ENCODE results near the gene POLL.

The POLL gene

DNA sequence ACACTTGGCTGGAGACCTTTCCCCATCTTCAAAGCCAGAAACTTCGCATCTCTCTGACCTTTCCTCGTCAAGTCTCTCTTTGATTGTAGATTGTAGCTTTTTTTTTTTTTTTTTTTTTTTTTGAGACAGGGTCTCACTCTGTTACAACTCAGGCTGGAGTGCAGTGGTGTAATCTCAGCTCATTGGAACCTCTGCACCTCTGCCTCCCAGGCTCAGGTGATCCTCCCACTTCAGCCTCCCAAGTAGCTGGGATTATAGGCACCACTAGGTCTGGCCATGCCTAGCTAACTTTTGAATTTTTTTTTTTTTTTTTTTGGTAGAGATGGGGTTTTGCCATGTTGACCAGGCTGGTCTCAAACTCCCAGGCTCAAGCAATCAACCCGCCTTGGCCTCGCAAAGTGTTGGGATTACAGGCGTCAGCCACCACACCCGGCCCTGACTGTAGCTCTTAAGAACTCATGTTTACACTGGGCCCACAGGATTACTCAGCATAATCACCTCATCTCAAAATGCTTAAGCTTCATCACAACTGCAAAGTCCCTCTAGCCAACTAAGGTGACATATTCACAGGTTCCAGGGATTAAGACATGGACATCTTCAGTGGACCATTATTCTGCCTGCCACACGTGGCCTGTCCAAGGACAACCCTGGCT lies 11.7 kb downstream of the POLL start:
- H3K4me3 ChIP-seq = no peak overlapping the region

DNA sequence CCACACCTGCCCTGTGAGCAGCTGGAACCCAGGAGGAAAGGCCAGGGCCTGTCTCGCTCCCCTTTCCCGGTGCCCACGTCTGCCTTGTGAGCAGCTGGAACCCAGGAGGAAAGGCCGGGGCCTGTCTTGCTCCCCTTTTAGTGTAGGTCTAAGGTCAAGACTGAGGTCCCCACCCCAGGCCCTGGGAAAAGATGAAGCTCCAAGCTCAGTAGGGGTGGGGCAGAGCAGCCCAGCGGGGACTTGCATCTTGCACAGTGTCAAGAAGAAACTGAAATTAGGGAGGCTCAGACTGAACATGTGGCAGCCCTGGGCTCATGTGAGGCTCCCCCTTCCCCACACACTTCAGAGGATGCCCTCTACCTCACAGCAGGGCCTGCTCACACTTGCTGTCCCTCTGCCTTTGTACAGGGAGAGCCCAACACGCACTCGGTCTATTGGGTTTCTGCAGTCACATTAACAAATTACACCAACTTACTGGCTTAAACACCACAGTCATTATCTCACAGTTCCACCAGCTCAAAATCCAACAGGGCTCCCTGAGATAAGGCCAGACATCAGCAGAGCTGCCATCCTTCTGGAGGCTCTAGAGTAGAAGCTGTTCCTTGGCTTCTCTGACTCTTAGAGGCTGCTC lies 12.4 kb downstream of the POLL start:
- Histone ChIP-seq H3K27ac (no peak overlapping the region), H3K4me3 (no peak overlapping the region)

More for the DNA sequence above, 11.7 kb downstream of the POLL start:
- no peak overlapping the region for H3K27ac ChIP-seq

DNA sequence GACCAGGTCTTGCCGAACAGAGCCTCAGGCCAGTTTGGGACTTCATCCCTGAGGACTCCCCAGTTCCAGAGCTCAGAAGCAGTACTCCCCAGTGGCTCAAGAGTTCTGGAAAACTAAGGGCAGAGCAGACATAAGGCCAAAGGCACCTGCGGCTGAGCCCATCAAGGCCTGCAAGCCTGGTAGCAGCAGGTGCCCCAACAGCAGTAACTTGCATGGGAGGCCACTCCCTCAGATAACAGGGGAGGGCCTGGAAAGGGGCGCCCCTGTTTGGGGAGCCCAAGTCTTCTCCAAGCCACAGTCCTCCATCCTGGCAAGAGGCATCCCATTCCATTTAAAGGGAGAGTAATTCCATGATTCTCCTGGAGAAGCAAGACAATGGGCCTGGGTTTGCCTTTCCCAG lies 13.0 kb downstream of the POLL start:
- Histone ChIP-seq H3K27ac (no peak overlapping the region), H3K4me3 (no peak overlapping the region)

DNA sequence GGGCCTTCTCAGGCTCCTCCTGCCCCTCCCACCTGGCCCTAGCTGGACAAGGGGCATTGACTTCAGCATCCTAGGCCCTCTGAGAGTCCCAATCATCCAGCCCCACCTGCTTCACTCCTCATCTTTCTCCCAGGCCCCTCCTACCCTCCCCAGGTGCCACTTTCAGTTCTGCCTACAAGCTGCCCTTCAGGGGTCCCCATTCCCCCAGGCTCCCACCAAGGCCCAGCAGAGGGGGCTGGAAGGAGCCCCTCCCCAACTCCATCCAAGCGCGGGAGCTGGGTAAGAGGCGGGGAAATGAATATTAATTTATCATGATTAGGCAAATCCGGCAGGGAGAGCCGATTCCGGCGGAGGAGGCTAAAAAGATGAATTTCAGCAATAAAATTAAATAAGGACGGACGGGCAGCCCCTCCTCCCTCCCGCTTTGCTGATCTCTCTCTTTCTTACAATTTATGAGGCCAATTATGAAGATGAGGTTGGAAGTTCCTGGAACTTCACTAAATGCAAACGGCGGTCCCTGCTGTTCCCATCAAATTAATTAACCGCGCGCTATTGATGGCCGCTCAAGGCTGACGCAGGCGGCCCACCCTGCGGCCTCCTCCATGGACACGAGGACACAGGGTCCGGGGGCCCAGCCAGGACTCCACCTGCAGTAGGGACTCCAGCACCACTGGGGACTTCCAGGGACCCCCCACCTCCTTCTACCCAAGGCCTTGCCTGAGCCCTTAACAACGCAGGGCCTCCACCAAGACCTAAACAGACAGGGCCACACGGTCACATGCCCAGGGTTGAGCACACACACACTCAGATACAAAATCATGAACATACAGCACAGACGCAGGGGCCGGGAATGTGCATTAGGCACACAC lies 13.9 kb downstream of the POLL start:
- H3K27ac ChIP-seq = no peak overlapping the region
- H3K4me3 ChIP-seq = no peak overlapping the region

DNA sequence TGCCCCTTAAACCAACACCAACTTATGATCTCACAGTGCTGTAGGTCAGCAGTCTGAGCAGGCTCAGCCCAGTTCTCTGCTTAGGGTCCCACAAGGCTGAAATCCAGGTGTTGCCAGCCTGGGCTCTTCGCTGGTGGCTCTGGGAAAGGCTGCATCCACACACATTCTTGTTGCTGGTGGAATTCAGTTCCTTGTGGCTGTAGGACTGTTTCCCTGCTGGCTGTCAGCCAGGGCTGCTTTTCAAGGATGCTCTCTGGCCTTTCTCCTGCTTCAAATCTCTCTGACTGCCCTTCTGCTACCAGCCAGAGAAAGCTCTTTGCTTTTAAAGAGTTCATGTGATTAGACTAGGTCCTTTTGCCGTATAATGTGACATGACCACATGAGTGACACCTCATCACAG lies 15.3 kb downstream of the POLL start:
- no peak overlapping the region for H3K27ac ChIP-seq
- no peak overlapping the region for H3K4me3 ChIP-seq

DNA sequence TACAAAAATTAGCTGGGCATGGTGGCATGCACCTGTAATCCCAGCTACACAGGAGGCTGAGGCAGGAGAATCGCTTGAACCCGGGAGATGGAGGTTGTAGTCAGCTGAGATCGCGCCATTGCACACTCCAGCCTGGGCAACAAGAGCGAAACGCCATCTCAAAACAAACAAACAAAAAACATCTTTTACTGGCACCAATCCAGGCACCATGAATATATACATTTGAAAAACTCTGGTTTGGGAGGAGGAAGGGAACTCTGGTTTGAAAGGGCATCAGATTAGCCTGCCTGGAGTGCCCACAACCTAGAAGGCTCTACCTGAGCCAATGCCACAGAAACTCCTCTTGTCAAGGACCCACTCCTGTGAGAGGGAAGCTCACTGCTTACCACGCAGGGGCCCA lies 15.9 kb downstream of the POLL start:
- H3K4me3 ChIP-seq = no peak overlapping the region
- no peak overlapping the region for H3K27ac ChIP-seq

DNA sequence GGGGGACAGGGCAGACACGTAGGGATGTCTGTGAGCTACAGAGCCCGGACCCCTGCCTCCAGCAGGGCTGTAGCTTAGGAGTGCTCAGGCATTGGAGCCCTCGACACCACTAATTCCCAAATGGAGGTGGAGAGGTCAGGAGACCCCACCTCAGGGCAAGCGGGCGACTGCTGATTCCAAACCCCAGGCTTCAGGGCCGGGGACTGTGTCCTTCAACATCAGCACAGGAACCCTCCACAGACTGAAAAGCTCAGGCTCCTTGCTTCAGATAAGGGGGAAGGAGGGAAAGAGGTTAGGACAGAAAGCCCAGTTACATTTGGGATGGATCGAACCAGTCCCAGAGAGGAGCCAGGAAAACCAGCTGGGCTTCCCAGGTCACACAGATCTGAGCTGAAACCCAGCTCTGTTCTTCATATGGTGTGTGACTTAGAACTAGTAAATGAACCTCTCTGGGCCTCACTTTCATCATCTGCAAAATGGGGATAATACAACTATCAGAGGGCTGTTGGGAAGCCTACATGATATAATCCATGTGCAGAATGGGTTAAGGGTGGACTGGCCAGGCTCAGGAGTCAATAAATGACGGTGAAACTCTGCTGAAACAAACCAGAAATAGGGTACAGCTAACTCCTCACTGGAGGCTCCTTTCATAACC lies 16.7 kb downstream of the POLL start:
- H3K4me3 ChIP-seq = no peak overlapping the region

DNA sequence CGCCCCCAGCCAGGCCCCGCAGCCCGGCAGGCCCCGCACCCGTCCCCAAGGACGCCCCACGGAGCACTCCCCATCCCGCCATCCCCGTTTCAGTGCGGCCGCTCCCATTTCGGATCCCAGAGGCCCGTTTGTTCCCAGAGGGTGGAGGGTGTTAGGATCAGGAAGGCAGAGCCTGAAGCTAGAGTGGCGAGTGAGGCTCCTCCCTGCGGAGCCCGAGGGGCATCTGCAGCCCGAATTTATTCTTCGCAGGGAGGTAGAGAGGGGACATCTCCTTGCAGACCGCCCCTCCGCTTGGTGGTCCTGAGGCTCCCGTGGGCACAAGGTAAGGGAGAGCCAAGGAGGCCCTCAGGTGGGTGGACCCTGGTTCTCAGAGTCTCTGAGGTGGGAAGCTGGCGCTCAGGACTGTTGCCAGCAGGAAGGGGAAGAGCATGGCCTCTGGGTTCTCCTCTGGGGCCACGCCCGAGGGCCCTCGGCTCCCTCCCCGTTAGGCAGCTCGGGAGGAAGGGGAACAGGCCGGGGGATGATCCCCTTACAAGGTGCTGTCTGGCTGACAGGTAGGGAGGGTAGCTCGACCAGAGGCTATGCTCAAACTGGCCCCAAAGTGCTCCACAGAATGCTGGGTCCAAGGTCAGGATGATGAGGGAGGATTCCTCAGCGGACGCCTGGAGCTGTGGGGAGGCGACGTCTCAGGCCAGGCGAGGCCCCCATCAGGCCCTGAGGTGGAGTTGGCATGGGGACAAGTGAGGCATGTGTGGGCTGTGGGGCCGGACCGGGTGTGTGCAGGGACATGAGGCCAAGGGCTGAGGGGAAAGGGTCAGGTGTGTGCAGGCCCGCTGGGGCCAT lies 17.4 kb downstream of the POLL start:
- H3K4me3 ChIP-seq = peak overlapping the region; percentile 31 to 58 (median 49)
- H3K27ac ChIP-seq = peak overlapping the region in 9 of 21 experiments; percentile 10 to 69 (median 45)

More for the DNA sequence above, 16.7 kb downstream of the POLL start:
- H3K27ac ChIP-seq = no peak overlapping the region

DNA sequence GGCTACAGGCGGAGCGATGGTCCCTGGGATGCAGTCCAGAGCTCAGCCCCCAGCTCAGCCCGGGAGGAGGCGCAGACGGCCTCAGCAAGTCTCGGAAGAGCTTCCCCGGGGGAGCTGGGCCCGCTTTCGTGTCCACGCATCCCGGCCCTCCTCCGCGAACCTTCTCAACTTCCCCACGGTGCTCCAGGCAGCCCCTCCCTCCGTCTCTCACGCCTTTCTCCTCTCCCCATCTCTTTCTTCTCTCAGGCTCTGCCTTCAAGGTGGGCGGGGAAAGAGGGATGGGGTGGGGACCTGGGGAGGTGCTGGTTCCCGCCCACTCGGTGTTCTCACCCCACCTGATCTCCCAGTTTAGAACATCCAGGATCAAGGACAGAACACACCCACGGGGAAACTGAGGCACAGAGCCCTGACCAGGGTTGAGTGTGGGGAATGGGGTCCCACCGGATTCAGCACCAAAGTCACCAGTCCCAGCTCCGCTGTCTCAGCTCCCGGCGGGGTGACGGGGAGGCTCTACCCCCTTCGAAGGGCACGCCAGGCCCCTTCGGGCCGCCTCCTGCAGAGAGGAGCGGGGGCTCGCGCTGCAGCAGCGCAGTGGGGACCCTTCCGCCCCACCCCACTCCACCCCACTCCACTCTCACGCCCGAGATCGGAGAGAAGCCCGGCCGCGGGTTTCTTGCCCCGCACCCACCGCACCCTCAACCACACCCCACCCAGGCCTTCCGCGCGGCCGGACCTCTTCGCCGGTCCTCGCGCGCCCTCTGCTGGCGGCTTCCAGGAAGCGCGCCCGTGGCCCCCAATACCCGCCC lies 18.2 kb downstream of the POLL start:
- H3K27ac ChIP-seq = peak overlapping the region in 9 of 21 experiments; percentile 10 to 69 (median 41)
- peak overlapping the region; percentile 31 to 58 (median 49) for H3K4me3 ChIP-seq

DNA sequence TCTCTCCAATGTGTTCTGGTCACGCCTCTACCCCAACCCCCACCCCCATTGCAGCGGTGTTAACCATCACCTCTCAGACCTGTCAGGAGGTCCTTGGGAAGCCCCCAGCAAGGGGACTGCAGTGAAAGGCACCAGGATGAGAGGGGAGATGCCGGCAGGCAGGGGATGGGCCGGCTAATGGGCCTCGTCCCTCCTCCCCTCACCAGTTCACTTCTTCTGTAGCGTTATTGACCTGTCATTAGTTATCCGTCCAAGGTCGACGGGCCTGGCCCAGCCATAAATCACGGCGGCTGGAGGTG lies 18.8 kb downstream of the POLL start:
- no peak overlapping the region for H3K27ac ChIP-seq
- peak overlapping the region in 3 of 7 experiments; percentile 49 to 58 (median 50) for H3K4me3 ChIP-seq

DNA sequence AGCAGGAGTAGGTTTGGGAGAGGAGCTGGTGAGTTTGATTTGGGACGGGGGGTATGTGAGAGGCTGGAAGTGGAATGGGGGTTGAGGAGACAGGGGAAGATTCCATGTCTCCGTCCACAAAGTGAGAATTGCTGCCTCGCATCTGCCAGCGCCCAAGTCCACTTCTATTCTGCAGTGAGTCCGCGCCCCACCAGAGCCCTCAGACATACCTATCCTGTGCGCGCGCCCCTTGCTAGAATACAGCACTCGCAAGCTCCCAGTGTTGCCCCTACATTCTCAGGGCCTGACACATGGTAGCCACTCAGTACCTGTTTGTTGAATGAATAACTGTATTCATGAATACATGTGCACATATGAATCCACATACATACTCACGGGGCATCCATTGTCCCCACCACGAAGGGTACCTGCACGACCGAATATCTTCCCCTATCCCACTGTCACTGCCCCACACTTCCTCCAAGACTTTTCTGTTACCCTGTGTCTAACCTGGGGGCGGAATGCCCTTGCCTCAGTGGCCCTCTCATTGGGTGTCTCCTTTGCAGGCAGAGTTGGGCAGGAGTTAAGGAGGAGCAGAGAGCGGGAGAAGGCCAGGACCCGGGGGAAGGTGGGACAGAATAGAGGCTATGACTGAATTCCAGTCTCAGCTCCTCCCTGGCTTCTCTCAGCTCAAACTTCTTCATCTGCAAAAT lies 19.9 kb downstream of the POLL start:
- Histone ChIP-seq H3K4me3 (no peak overlapping the region), H3K27ac (no peak overlapping the region)

DNA sequence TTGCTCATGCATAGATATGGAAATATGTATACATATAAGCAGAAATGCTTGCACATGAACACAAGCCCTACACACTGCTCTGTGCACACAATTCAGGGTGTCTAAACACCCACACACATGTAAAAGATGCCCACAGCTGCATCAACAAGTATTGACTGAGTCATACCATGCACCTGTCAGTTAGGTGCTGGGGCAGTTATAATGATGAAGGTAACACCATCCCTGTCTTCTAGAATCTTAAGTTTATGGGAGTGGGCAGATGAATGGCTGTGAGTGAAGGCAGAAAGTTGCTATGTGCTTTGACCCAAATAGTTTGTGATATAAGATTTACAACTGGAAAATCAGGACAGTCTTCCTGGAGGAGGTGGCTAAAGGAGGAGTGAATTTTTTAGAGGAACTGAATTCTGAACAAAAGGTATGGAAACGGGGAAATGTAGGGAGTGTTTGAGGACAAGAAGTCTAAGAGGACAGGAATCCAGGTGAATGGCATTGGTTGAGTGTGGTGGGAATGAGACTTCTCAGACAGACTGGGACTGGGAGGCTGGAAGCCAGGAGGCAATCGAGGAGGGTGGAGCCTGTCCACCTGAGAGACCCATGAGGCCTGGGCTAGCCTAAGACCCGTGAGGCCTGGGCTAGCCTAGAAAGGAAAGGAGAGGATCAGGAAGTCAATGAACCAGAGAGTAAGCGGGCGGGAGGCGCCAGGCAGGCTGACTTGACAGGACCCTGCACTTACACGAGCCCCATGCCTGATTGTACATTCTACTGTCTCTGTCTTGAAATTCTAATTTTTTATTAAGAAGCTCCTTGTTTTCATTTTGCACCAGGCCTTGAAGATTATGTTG lies 20.7 kb downstream of the POLL start:
- no peak overlapping the region for H3K4me3 ChIP-seq

DNA sequence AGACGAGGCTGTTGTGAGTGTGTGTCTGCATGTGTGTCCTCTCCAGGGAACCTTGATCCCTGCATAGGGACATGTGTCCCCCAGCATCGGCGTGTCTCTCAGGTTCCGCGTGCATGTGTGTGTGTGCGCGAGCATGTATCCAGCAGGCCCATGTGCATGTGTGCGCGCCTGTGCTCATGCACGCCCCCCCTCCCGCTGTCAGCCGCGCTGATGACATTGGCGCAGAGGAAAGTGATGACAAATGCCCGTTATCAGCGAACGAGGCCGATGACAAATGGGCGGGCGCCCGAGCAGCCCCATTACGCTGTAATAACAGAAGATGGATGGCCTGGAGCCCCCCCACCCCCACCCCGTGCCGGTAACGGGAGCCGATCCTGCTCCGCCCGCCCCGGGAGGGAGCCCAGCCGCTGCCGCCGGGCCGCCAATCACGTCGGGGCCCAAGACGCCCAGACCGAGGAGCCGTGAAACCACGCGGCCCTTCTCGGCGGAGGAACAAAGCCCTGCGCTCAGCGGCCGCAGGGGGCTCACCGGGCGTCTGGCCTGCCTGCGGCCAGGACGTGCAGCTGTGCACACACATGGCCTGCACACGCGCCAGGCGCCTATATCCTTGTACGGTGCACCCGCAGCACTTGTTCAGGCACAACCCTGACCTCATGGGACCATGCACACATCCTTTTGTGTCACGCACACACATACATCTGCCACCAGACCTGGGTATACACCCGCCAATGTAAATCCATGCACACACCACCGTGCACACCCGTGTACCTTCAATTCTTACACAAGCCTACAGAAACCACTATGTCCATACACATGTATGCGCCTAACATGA lies 21.5 kb downstream of the POLL start:
- Histone ChIP-seq H3K4me3 (peak overlapping the region in 1 of 7 experiments; percentile 6), H3K27ac (no peak overlapping the region)

More for the DNA sequence above, 20.7 kb downstream of the POLL start:
- no peak overlapping the region for H3K27ac ChIP-seq

DNA sequence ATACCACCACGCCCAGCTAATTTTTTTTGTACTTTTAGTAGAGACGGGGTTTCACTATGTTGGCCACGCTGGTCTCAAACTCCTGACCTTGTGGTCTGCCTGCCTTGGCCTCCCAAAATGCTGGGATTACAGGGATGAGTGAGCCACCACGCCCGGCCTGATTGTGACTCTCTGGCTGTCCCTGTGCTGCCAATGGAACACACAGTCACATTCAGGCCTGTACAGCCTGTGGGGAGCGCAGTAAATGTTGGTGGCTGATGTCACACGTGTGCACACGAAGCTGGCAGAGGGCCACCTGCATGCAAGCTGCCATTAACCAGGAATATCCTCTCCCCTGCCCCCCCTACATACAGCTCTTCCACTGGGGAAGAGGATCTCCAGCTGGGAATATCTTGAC lies 22.1 kb downstream of the POLL start:
- Histone ChIP-seq H3K4me3 (no peak overlapping the region), H3K27ac (no peak overlapping the region)

DNA sequence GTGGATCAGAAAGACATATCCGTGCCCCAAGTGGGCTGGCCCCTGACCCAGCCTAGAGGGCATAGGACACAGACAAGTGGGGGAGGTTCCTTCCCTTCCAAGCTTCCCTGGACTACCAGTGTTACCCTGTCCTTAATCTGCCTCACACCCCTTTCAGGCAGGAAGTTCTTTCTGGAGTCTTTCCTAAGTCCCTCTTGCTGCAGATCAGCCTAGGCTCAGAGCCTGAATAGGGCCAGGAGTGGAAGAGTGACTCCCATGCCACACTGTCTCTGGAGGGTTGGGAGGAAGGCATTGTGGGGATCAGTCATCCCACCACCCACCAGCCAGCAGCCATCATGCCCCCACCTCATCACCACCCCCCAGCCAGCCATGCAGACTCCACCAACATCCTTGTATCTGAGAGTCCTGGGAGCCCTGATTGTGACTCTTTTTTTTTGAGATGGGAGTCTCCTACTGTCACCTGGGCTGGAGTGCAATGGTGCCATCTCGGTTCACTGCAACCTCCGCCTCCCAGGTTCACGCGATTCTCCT lies 22.6 kb downstream of the POLL start:
- no peak overlapping the region for H3K4me3 ChIP-seq
- H3K27ac ChIP-seq = no peak overlapping the region

DNA sequence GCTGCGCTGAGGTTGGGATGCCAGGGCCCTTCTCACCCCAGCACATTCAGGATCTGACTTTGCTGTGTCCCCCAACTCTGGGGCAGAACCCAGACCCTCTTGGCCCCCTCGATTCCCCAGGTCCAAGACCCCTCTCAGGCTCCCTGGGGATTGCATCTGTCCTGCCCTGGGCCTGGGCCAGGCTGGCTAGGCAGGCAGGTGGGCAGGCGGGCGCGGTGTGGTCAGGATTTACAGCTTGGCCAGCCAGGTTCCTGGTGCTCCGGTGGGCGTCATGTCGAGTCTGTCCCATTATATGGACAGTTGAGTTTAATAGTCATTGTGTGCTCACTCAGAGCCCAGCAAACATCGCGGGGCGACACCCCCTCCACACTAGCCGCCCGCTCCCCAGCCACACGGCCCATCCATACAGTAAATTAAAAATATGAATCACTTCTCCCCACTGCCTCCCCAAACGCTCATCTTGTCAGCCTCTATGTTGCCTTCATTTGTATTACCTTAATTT lies 23.5 kb downstream of the POLL start:
- Histone ChIP-seq H3K27ac (no peak overlapping the region), H3K4me3 (no peak overlapping the region)
